HFF-Myc (cell line): Measurements from ENCODE around the gene SULT4A1.

ENCODE experiments used
- DNase-seq: peaks from one replicate; pipeline ENCODE4 v3.0.0-alpha.2; 2011; ENCODE audit warnings: low read depth; ENCODE audit errors: extremely low read depth
- H3K4me3 ChIP-seq: replicated peaks from 2 replicates; pipeline ENCODE4 v1.5.1; 2011; ENCODE audit warnings: low read depth, mild to moderate bottlenecking, control low read depth, low read length
- CTCF ChIP-seq: IDR thresholded peaks from 2 replicates; pipeline ENCODE4 v1.5.1; 2012; ENCODE audit warnings: mild to moderate bottlenecking, low read depth, low read length, control low read depth; ENCODE audit errors: missing control alignments

SULT4A1 gene

GRCh38 chr22:43823911-43824665 is 38.2 kb downstream of the SULT4A1 start:
- DNase-seq: no peak
- TF ChIP-seq CTCF: no peak
- no peak overlapping the region for H3K4me3 ChIP-seq

GRCh38 chr22:43823353-43823908 is 38.9 kb downstream of the SULT4A1 start:
- DNase-seq: no peak
- no peak overlapping the region for H3K4me3 ChIP-seq
- TF ChIP-seq CTCF: no peak

GRCh38 chr22:43821606-43822425 is 40.5 kb downstream of the SULT4A1 start:
- H3K4me3 ChIP-seq: no peak overlapping the region
- no peak for TF ChIP-seq CTCF
- no peak for DNase-seq

GRCh38 chr22:43820651-43821305 is 41.5 kb downstream of the SULT4A1 start:
- DNase-seq: no peak
- no peak overlapping the region for H3K4me3 ChIP-seq
- TF ChIP-seq CTCF: no peak

GRCh38 chr22:43819931-43820640 is 42.2 kb downstream of the SULT4A1 start:
- no peak for TF ChIP-seq CTCF
- no peak overlapping the region for H3K4me3 ChIP-seq
- no peak for DNase-seq

GRCh38 chr22:43819421-43819921 is 42.8 kb downstream of the SULT4A1 start:
- H3K4me3 ChIP-seq: no peak overlapping the region
- no peak for DNase-seq
- no peak for TF ChIP-seq CTCF
